HAP-1 (cell line): Measurements from ENCODE around the gene AKR1C2.
"Not testable (repeated sequence)": the region's sequence is repeated elsewhere in the genome, so short reads cannot be mapped to it uniquely, and the experiment has no call there.

Source experiments
- DNase-seq, 2 experiments: peaks; one replicate each; pipeline ENCODE4 v3.0.0-alpha.2; 2016 to 2020; ENCODE audit warnings: low spot score in 2 of 2
- H3K27me3 ChIP-seq: fragments of 250-450 bp; sonication (Bioruptor Pico); 2 replicates; pipeline ENCODE4 v1.5.1; 2020; ENCODE audit warnings: low read depth, mild to moderate bottlenecking, moderate library complexity
- H3K36me3 ChIP-seq: fragments of 250-450 bp; sonication (Bioruptor Pico); replicated peaks from 2 replicates; pipeline ENCODE4 v1.5.1; 2020; ENCODE audit warnings: mild to moderate bottlenecking
- H3K4me1 ChIP-seq: fragments of 250-450 bp; sonication (Bioruptor Pico); 2 replicates; pipeline ENCODE4 v1.5.1; 2020; ENCODE audit warnings: mild to moderate bottlenecking
- H3K4me3 ChIP-seq: fragments of 250-450 bp; sonication (Bioruptor Pico); 2 replicates; pipeline ENCODE4 v1.5.1; 2020; ENCODE audit warnings: mild to moderate bottlenecking, moderate library complexity
- H3K9me3 ChIP-seq: fragments of 250-450 bp; sonication (Bioruptor Pico); 2 replicates; pipeline ENCODE4 v1.5.1; 2020; ENCODE audit warnings: mild to moderate bottlenecking, moderate library complexity
- in situ Hi-C: fragments of 300-500 bp; cut with MboI; formaldehyde crosslinking; loops from 3 replicates; pipeline ENCODE4 v1.14.3; 2020; ENCODE audit warnings: low sequenced_read_pairs, inconsistent platforms, mixed read lengths

Gene AKR1C2

DNA sequence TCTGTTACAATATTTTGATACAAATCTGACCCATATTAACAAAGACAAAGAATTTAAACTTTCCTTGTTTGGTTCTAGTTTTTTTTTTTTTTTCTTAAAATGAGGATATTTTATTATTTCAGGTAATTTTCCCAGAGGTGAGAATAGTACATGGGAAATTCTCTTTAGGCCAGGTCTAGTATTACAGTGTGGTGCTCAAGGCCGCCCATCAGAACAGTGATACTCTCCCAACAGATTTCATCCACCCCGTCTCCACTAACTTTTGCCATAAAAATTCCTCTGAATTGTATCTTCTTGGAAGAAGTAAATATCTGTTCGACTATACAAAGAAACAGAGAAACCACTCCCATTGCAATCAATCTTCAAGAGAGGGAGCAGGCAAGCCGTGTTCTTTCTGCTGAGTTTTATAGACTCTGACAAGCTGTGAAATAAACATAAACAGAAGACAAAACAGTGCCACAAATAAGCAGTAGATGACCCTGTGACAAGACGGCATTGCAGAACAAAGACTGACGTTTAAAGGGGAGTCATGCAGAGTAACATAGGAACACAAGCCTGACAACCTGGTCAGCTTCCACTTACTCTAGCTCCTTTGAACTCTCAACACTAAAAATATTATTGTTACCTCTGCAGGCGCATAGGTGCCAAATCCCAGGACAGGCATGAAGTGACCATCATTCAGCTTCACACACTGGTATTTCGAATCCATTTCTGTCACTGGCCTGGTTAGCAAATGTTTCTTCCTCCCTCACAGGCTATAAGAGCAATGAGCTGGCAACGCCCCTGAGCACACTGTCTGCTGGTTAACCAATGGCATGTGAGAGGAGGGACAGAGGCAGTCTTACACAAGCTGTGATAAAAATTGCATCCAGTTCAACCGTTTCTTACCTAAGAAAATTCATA is at the start of gene AKR1C2:
Gene AKR1C2 (minus strand): TSS at position 731 of the 903 bp plus-strand sequence. CDS start 22 bp downstream, at position 709.
- DNase-seq, H3K4me1 ChIP-seq, H3K9me3 ChIP-seq, H3K27me3 ChIP-seq, H3K4me3 ChIP-seq, H3K36me3 ChIP-seq, in situ Hi-C loops: not testable (repeated sequence)

DNA sequence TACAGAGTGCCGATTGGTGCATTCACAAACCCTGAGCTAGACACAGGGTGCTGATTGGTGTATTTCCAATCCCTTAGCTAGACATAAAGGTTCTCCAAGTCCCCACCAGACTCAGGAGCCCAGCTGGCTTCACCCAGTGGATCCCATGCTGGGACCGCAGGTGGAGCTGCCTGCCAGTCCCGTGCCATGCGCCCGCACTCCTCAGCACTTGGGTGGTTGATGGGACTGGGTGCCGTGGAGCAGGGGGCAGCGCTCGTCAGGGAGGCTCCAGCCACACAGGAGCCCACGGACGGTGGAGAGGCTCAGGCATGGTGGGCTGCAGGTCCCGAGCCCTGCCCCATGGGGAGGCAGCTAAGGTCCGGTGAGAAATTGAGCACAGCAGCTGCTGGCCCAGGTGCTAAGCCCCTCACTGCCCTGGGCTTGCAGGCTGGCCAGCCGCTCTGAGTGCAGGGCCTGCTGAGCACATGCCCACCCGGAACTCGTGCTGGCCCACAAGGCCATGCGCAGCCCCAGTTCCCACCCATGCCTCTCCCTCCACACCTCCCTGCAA is 49.4 kb upstream of the AKR1C2 start:
- H3K4me3 ChIP-seq, DNase-seq, H3K9me3 ChIP-seq, H3K4me1 ChIP-seq, H3K36me3 ChIP-seq, in situ Hi-C loops, H3K27me3 ChIP-seq: not testable (repeated sequence)

DNA sequence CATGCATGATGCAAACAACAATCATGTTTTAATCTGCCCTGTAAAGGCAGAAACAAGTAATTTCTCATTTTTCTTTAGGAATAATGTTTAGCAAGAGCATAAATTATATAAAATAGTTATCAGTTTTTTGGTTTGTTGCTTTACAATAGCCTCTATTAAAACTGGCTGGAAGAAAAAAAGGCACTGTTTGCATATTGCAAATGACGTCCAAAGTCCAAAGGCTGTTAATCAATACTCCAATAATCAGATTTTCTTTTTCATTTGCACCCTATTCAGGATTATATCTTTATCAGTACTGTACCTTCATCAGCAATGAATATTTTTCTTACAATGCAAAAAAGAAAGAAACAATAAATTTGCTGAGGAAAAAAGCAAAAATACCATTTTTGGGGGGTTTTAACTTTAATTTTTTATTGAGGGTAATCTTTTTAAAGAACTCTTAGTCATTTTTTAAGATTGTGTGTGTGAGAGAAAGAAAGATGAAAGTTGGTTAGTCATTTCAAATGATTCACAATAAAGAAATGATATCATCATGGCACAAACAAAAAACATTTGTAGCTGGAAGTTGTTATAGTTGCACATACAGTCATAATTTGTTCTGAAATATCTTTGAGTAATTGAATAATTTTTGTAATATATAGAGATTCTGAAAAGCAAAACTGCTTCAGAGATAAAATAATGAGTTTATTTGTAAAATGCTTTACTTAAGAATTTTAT is 44.4 kb upstream of the AKR1C2 start:
- Histone ChIP-seq H3K36me3 (no peaks in the 10 kb centered on the region), H3K27me3 (no peaks in the 10 kb centered on the region), H3K4me3 (no peak overlapping the region), H3K9me3 (no peaks in the 10 kb centered on the region), H3K4me1 (no peaks in the 10 kb centered on the region)
- in situ Hi-C loops = no loop called here
- no peak for DNase-seq

- H3K4me3 ChIP-seq, H3K36me3 ChIP-seq, in situ Hi-C loops, H3K9me3 ChIP-seq, H3K27me3 ChIP-seq, DNase-seq, H3K4me1 ChIP-seq: not testable (repeated sequence)
These were observed 43.4 kb upstream of the AKR1C2 start for GRCh38 chr10:5047055-5047454.

GRCh38 chr10:5046410-5046809 is 42.8 kb upstream of the AKR1C2 start:
- DNase-seq = no peak
- Histone ChIP-seq H3K4me3 (no peak overlapping the region), H3K4me1 (no peaks in the 10 kb centered on the region), H3K9me3 (no peaks in the 10 kb centered on the region; the same call in 1 of the 2 replicates), H3K27me3 (no peaks in the 10 kb centered on the region), H3K36me3 (no peaks in the 10 kb centered on the region)
- in situ Hi-C loops = no loop called here

DNA sequence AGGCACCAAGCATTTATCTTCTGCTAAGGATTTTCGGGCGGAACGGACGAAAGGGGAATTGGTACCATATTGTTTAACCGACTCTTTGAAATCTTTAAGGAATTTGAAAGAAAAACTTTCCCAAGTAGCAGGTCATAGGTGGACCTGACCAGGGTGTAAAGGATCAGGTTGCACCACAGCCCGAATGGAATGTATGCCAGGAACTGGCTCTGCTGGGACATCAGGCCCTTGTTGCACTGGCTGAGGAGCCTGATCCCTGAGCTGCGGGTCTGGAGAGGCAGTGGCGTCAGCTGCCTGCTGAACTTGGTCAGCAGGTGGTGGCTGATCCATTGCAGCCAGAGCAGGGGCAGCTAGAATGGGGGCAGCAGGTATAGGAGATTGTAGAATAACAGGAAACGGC is 41.4 kb upstream of the AKR1C2 start:
- no peaks in the 10 kb centered on the region for H3K4me1 ChIP-seq
- no peak overlapping the region for H3K4me3 ChIP-seq
- in situ Hi-C loops = no loop called here
- no peaks in the 10 kb centered on the region for H3K27me3 ChIP-seq
- no peak for DNase-seq
- no peaks in the 10 kb centered on the region for H3K36me3 ChIP-seq
- no peaks in the 10 kb centered on the region; the same call in 1 of the 2 replicates for H3K9me3 ChIP-seq

GRCh38 chr10:5043716-5044115 is 40.1 kb upstream of the AKR1C2 start:
- no peaks in the 10 kb centered on the region for H3K4me1 ChIP-seq
- DNase-seq = no peak
- in situ Hi-C loops = no loop called here
- H3K36me3 ChIP-seq = no peaks in the 10 kb centered on the region
- H3K4me3 ChIP-seq = no peak overlapping the region
- H3K27me3 ChIP-seq = no peaks in the 10 kb centered on the region
- no peaks in the 10 kb centered on the region; the same call in 1 of the 2 replicates for H3K9me3 ChIP-seq

GRCh38 chr10:5042922-5043321 is 39.3 kb upstream of the AKR1C2 start:
- H3K4me3 ChIP-seq = no peak overlapping the region
- H3K4me1 ChIP-seq = no peaks in the 10 kb centered on the region
- H3K27me3 ChIP-seq = no peaks in the 10 kb centered on the region
- DNase-seq = no peak
- in situ Hi-C loops = no loop called here
- no peaks in the 10 kb centered on the region; the same call in 1 of the 2 replicates for H3K9me3 ChIP-seq
- no peaks in the 10 kb centered on the region for H3K36me3 ChIP-seq

GRCh38 chr10:5041471-5042023 is 37.9 kb upstream of the AKR1C2 start:
- DNase-seq = no peak
- in situ Hi-C loops = no loop called here

GRCh38 chr10:5040781-5041470 is 37.3 kb upstream of the AKR1C2 start:
- Histone ChIP-seq H3K36me3 (no peaks in the 10 kb centered on the region), H3K4me1 (no peaks in the 10 kb centered on the region), H3K4me3 (no peak overlapping the region), H3K9me3 (no peaks in the 10 kb centered on the region; the same call in 1 of the 2 replicates), H3K27me3 (no peaks in the 10 kb centered on the region)
- in situ Hi-C loops = no loop called here
- no peak for DNase-seq

More at GRCh38 chr10:5041471-5042023, 37.9 kb upstream of the AKR1C2 start:
- Histone ChIP-seq H3K9me3 (no peaks in the 10 kb centered on the region; the same call in 1 of the 2 replicates), H3K4me1 (no peaks in the 10 kb centered on the region), H3K36me3 (no peaks in the 10 kb centered on the region), H3K4me3 (no peak overlapping the region), H3K27me3 (no peaks in the 10 kb centered on the region)

DNA sequence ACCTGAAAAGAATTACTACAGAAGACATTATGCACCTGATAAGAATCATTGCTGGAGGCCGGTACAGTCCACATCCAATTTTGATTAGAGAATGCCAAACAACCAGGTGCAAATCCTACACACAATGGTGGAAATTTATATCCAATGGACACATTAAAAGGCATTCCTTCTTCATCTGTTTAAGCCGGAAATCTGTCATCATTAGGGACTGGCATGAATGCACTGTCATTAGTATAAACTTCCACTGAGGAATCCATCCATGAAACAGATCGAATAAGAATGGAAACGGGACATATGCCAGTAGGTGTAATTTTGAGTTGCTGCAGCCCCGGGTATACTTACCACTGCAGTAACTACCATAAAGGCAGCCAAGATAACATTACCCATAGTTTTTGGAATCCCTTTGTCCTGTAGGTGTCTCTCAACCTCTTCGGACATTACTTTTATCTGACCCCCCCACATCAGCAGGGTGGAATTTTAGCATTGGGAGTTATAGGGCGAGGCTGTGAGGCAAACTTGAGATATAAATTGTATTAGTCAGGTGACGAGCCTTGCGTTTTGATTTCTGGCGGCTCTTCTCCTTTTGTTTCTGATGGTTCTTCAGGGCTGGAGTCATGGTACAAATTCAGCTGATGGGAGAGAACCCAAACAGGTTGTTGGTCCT is 36.5 kb upstream of the AKR1C2 start:
- Histone ChIP-seq H3K4me3 (no peak overlapping the region), H3K9me3 (no peaks in the 10 kb centered on the region; the same call in 1 of the 2 replicates), H3K36me3 (no peaks in the 10 kb centered on the region), H3K27me3 (no peaks in the 10 kb centered on the region), H3K4me1 (no peaks in the 10 kb centered on the region)
- in situ Hi-C loops = no loop called here
- no peak for DNase-seq

DNA sequence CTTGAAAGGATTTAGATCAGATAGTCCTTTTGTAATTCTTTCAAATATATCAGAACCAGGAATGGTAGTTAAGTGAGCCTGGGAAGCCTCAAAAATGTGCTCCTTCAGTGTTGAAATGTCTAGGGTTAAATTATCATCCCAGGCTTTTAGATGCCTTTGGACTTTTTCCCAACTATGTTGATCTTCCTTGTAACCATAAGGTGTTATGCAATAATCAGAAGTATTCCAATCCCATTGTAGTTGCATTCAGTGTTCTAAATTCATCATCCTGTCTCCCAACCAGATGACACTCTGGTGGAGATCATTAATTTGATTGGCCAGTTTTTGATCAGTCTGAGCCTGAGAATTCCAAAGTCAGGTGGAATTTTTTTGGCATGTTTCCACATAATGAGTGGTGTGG is 35.1 kb upstream of the AKR1C2 start:
- Histone ChIP-seq H3K27me3 (no peaks in the 10 kb centered on the region), H3K4me1 (no peaks in the 10 kb centered on the region), H3K36me3 (no peaks in the 10 kb centered on the region), H3K9me3 (no peaks in the 10 kb centered on the region; the same call in 1 of the 2 replicates), H3K4me3 (no peak overlapping the region)
- in situ Hi-C loops = no loop called here
- DNase-seq = no peak

DNA sequence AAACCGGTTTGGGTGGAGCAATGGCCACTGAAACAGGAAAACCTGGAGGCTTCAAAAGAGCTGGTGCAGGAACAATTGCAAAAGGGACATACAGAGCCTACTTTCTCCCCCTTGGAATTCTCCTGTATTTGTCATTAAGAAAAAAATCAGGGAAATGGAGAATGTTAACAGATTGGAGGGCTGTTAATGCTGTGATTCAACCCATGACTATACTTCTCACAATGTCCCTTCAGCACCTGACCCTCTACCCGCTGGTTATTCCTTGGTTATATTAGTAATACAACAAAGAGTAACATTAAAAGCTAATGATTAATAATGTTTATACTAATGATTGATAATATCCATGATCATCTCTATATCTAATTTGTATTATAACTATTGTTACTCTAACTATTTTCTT is 34.4 kb upstream of the AKR1C2 start:
- Histone ChIP-seq H3K36me3 (no peaks in the 10 kb centered on the region), H3K4me1 (no peaks in the 10 kb centered on the region), H3K9me3 (no peaks in the 10 kb centered on the region; the same call in 1 of the 2 replicates), H3K4me3 (no peak overlapping the region), H3K27me3 (no peaks in the 10 kb centered on the region)
- in situ Hi-C loops = no loop called here
- DNase-seq = no peak
